Activated T-cell treated with anti-CD3 and anti-CD28 coated beads for 1 hour (primary cell): ENCODE results near the gene APPBP2.
"Not testable (repeated sequence)": the region's sequence is repeated elsewhere in the genome, so short reads cannot be mapped to it uniquely, and the experiment has no call there.

Experiments used
- DNase-seq: peaks from one replicate; pipeline ENCODE4 v3.0.0-alpha.2; 2020; ENCODE audit warnings: low read depth

Gene APPBP2

GRCh38 chr17:60433021-60433997, 92.7 kb downstream of the APPBP2 start:
- DNase-seq = not testable (repeated sequence)

DNA sequence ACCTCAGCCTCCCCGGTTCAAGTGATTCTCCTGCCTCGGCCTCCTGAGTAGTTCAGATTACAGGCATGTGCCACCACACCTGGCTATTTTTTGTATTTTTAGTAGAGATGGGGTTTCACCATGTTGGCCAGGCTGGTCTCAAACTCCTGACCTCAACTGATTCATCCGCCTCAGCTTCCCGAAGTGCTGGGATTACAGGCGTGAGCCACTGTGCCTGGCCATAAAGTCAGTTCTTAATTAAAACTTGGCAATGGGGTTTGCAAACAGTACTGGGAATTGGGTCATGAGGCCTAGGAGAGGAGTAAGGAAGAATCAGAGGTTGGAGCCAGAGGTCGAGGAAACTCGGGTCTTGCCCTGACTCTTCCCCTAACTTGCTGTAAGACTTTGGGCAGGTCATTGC, 95.5 kb downstream of the APPBP2 start:
- DNase-seq = not testable (repeated sequence)

DNA sequence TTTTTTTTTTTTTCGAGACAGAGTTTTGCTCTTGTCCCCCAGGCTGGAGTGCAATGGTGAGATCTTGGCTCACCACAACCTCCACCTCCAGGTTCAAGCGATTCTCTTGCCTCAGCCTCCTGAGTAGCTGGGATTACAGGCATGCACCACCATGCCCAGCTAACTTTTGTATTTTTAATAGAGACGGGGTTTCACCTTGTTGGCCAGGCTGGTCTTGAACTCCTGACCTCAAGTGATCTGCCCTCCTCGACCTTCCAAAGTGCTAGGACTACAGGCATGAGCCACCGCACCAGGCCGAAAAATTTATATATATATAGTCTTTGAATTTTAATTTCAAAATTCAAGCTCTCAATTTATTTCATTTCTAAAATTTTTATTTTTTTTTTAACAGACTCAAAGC, 97.6 kb downstream of the APPBP2 start:
- not testable (repeated sequence) for DNase-seq

DNA sequence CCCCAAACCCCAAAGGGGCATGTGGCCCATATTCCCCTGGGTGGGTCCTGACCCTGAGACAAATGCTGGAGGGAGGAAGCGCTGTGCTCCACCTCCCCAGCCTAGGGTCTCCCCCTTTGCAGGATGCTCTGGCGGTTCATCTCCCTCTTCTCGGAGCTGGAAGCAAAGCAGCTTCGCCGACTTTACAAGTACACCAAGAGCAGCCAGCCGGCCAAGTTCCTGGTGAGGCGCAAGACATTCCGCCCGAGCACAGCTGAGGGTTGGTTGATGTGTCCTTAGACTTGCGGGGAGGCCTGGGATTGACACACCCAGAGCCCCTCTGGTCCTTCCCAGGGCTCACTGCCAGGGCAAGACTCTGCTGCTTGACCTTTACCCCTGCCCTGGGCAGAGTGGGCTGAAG, 99.4 kb downstream of the APPBP2 start:
- DNase-seq = no peak

DNA sequence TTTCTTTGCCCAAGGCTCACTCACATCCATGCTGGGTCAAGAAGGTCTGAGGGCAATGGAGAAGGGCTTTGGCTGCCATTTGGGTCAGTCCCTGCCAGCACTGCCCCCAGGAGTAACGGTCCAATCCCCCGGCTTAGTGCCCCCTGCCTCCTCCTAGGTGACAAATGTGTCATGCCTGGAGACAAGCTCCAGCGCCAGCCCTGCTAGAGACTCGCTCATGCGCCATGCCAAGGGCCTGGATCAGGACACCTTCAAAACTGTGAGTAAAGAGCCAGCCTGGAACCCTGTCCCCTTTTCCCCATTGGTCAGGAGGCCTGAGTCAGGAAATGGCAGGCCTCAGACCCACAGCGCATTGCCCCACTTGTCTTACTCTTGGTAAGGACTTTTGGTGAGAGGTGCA, 100.4 kb downstream of the APPBP2 start:
- no peak for DNase-seq

DNA sequence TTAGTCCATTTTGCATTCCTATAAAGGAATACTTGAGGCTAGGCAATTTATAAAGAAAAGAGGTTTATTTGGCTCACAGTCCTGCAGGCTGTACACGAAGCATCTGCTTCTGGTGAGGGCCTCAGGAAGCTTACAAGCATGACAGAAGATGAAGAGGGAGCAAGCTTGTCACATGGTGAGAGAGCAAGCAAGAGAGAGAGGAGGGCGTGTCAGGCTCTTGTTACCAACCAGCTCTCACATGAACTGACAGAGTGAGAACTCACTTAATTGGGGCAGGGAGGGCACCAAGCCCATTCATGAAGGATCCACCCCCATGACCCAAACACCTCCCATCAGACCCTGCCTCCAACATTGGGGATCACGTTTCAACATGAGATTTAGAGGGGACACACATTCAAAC, 102.2 kb downstream of the APPBP2 start:
- no peak for DNase-seq

DNA sequence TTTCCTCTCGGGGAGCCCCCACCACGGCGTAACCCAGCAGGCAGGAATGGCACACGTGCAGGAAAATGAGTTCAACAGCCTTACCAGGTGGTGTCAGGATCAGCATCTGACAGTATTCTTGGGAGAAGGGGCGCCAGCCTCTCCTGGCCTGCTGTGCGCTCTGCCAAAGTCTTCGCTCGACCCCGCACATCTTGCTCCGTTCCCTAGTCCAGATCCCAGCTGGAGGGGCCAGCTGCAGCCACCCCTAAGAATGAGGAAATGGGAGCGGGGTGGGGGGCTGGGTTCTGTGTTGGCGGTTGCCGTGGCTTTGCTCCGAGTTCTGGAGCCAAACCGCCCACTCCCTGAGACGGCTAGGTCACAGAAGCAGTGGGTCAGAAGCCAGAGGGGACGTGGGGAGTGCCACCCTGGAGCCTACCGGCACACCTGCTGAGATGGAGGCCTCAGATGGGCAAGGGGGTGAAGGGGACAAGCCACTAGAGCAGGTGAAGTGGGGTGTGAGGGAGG, 103.8 kb downstream of the APPBP2 start, which contains the start of gene CHCT1:
Gene CHCT1 (plus strand): TSS at position 328 of the 504 bp plus-strand sequence. CDS start 104 bp downstream, at position 432.
- no peak for DNase-seq

DNA sequence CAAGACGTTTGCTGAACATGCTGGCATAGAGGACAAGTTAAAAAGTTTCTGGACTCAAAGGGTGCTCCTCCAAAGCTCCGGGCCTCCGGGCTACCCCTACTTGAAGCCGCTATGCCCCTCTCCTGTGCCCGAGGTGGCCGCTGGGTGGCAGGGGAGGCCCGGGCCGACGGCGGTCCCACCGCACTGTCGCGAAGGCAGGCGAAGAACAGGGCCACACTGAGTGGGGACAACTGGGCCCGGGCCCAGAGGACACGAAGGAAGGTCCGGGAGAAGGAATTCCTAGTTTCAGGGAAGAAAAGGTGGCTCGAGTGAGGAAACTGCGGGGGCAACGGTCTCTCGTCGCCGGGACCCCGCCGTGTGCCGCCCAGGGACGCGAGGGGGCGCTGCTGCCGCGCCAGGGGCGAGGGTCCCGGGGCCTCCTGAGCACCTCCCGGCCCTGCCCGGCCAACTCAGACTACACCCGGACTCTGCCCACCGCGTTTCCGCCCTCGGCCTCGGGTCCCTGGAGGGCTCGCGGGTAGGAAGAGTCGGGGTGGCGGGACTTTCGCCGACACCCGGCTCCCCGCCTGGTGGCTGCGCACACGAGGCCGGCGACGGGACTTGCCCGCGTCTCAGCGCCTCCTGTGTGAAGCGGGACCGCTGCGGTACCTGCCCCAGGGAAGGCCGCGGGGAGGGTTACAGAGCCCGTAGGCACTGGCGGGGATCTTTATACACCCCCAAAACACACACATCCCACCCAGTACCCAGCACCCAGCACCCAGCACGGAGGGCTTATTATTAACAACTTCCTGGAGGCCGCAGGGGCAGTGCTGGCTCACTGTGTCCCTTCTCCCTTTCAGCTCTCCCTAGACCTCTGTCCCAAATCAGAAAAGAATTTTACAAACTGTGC, 104.5 kb downstream of the APPBP2 start:
- peak; percentile 60 for DNase-seq

GRCh38 chr17:60419875-60420274, 106.2 kb downstream of the APPBP2 start:
- DNase-seq = not testable (repeated sequence)

GRCh38 chr17:60419003-60419402, 107.0 kb downstream of the APPBP2 start:
- not testable (repeated sequence) for DNase-seq

- no peak for DNase-seq
Measured at GRCh38 chr17:60416368-60416925, 109.6 kb downstream of the APPBP2 start.

DNA sequence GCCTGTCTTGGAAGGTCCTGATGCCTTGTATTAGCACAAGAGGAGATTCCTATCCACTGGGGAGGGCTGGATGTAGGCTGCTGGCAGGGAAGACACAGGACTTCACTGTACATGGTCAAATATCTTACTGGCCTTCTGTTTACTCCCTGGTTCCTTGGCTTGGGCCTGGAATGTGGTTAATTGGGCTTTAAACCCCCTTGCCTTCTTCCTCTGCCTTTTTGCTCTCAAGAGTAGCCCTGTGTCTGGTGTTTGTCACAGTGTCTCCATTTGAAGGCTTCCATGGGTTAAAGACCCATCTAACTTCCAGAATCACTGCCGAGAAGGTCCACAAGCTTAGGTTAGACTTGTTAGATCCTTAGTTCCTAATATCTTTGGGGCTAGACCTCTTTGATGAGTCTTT, 110.9 kb downstream of the APPBP2 start:
- DNase-seq = no peak

DNA sequence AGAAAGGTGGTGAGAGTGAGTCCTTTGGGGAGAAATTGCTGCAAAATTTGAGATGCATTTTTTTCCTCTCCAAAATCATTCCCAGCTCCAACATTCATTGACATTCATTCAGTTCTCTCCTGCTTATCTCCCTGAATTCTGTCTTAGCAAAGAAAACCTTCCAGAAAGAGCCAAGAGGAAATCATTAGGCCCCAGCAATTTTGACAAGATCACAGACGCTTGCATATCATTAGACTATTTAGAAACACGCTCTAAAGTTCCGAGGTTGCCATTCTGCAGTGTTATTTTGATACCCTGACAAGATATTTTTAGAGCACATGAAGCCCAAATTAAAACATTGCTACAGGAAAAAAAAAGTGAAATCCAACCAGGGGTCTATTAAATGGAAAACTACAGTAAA, 113.3 kb downstream of the APPBP2 start:
- DNase-seq = no peak

DNA sequence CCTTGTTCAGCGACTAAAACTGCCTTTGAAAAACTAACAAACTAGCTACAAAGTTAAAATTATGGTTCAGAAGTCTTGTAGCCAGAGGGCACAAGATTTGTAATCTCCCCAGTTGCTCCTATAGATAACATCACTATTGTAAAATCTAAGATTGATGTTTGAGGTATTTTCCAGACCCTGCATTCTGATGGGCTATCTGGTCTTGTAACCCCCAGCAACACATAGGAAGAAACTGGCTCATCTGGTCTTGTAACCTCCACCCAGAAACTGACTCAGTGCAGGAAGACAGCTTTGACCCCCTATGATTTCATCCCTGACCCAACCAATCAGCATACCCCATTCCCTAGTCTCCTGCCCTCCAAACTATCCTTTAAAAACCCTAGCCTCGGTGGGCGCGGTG, 116.0 kb downstream of the APPBP2 start:
- no peak for DNase-seq

DNA sequence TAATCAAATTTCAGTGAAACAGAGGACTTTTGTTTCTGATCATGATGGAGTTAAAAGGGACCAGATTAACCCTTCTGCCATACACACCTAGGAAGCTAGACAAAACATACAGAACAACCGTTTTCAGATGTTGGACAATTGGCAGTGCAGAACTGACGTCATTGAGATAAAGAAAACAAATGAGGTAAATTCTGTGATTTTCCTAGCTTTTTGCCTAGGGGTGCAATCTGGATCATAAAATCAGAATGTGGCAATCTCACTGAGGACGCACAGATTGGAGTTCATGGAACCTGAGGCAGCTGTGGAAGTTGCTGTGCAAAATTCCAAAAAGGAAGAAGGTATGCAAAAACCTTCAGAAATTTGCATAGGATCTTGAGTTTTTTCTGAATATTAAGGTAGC, 119.2 kb downstream of the APPBP2 start:
- DNase-seq = no peak

- no peak for DNase-seq
Measured at GRCh38 chr17:60403962-60404361, 122.1 kb downstream of the APPBP2 start.

DNA sequence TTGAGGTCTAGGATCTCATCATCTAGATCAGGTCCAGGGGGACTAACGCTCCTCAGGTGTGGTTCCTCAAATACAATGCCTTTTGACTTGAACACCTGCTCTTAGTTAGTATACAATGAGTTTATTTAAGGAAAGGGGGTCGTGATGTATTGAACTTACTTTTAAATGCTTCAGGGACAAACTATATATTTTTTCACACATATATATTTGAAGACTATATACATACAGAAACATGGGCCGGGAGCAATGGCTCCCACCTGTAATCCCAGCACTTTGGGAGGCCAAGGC, 122.6 kb downstream of the APPBP2 start:
- no peak for DNase-seq

- no peak for DNase-seq
Measured at GRCh38 chr17:60401819-60402218, 124.2 kb downstream of the APPBP2 start.

GRCh38 chr17:60398227-60398959, 127.6 kb downstream of the APPBP2 start:
- DNase-seq = no peak

- no peak for DNase-seq
Measured at GRCh38 chr17:60396412-60396811, 129.6 kb downstream of the APPBP2 start.

DNA sequence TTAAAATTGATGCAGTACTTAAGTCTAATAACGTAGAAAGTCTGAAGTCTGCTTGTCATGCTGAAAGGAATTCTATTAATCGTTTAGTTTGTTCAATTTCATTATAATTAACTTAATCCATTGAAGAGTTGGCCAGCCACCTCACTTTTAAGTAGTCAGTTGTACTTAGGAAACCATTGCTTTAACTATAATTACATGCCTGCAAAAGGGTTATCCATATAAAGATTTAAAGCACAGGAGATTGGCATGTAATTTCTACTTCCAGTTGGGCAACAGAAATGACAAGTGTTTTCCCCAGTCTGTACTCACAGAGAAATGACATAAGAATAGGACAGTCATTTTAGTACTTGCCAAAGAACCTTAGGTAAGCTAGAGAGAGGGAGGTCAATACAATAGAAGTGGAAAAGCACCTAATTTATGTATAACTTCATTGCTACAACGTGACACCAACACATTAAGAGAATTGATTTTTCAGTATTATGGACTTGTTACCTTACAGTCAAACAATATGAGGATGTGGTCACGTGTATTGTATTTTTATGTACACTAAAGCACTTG, 130.5 kb downstream of the APPBP2 start:
- no peak for DNase-seq
